DND-41 (cell line): Measurements from ENCODE around the gene BRMS1.

ENCODE experiments used
- ATAC-seq: fragments of 200-7000 bp; cut with Tn5 transposase; 3 replicates; pipeline ENCODE4 v1.9.1; 2021; ENCODE audit warnings: low read depth; ENCODE audit not compliant: insufficient read depth
- DNase-seq: peaks from one replicate; pipeline ENCODE4 v3.0.0-alpha.2; 2020
- H2AFZ ChIP-seq: 2 replicates; pipeline ENCODE4 v1.6.0; 2012; ENCODE audit warnings: low read depth, low read length
- H3K27ac ChIP-seq: 2 replicates; pipeline ENCODE4 v1.5.1; 2012; ENCODE audit warnings: low read length, inconsistent platforms
- H3K27me3 ChIP-seq: fragments of 200-600 bp; sonication (generic); 2 replicates; pipeline ENCODE4 v1.6.0; 2012; ENCODE audit warnings: low read length, mild to moderate bottlenecking, inconsistent platforms; ENCODE audit not compliant: insufficient read depth, poor library complexity
- H3K36me3 ChIP-seq: 2 replicates; pipeline ENCODE4 v1.5.1; 2012; ENCODE audit warnings: low read length, inconsistent platforms; ENCODE audit not compliant: insufficient read depth
- H3K4me1 ChIP-seq: 2 replicates; pipeline ENCODE4 v1.5.1; 2012; ENCODE audit warnings: mild to moderate bottlenecking, low read length; ENCODE audit not compliant: insufficient read depth
- H3K4me2 ChIP-seq: 2 replicates; pipeline ENCODE4 v1.6.0; 2012; ENCODE audit warnings: mild to moderate bottlenecking, moderate library complexity, low read length, inconsistent platforms; ENCODE audit not compliant: insufficient read depth
- H3K4me3 ChIP-seq, 2 experiments: fragments of 200-600 bp in 1 of 2; shearing (Covaris generic) in 1 of 2; 2 replicates each; pipeline ENCODE4 v1.5.1; 2012 to 2016; ENCODE audit warnings: inconsistent platforms in 2 of 2, low read length in 2 of 2, mild to moderate bottlenecking in 2 of 2, low read depth in 1 of 2, moderate library complexity in 1 of 2
- H3K79me2 ChIP-seq: 2 replicates; pipeline ENCODE4 v1.6.0; 2012; ENCODE audit warnings: low read length, inconsistent platforms; ENCODE audit not compliant: insufficient read depth
- H3K9ac ChIP-seq: 2 replicates; pipeline ENCODE4 v1.6.0; 2012; ENCODE audit warnings: low read depth, mild to moderate bottlenecking, inconsistent platforms, low read length, moderate library complexity
- H3K9me3 ChIP-seq: 2 replicates; pipeline ENCODE4 v1.5.1; 2012; ENCODE audit warnings: low read length, moderate library complexity, mild to moderate bottlenecking, inconsistent platforms; ENCODE audit not compliant: insufficient read depth, severe bottlenecking
- H4K20me1 ChIP-seq: 2 replicates; pipeline ENCODE4 v1.6.0; 2012; ENCODE audit warnings: low read length; ENCODE audit not compliant: insufficient read depth
- CTCF ChIP-seq: IDR thresholded peaks from 2 replicates; pipeline ENCODE4 v1.5.1; 2012; ENCODE audit warnings: borderline replicate concordance, low read length, moderate library complexity, mild to moderate bottlenecking; ENCODE audit not compliant: poor library complexity, severe bottlenecking; ENCODE audit errors: extremely low read depth
- EZH2 ChIP-seq: IDR thresholded peaks from 3 replicates; pipeline ENCODE4 v1.6.1; 2012; ENCODE audit warnings: borderline replicate concordance, low read depth, mild to moderate bottlenecking, moderate library complexity, low read length, inconsistent platforms; ENCODE audit not compliant: severe bottlenecking

Gene BRMS1

GRCh38 chr11:66334605-66335442 is 10.1 kb downstream of the BRMS1 start:
- Histone ChIP-seq H3K9ac (no peak overlapping the region), H3K4me1 (no peaks in the 10 kb centered on the region), H3K4me2 (no peak overlapping the region), H3K27me3 (no peaks in the 10 kb centered on the region), H4K20me1 (peaks cover 11% of the 10 kb centered on the region; the same call in 1 of the 2 replicates), H2AFZ (no peak overlapping the region), H3K79me2 (no peaks in the 10 kb centered on the region), H3K36me3 (peaks cover 31% of the 10 kb centered on the region), H3K9me3 (no peaks in the 10 kb centered on the region), H3K27ac (no peak overlapping the region), H3K4me3 (no peak overlapping the region)
- ATAC-seq: no peak
- DNase-seq: no peak
- TF ChIP-seq CTCF: no peak
- TF ChIP-seq EZH2: no peak

- no peak for ATAC-seq
- H3K4me2 ChIP-seq: no peak overlapping the region
- no peak overlapping the region for H3K9ac ChIP-seq
- H3K4me1 ChIP-seq: no peaks in the 10 kb centered on the region
- no peaks in the 10 kb centered on the region for H3K9me3 ChIP-seq
- H3K4me3 ChIP-seq: no peak overlapping the region
- H2AFZ ChIP-seq: no peak overlapping the region
- H3K36me3 ChIP-seq: peaks cover 24% of the 10 kb centered on the region
- peaks cover 11% of the 10 kb centered on the region; the same call in 1 of the 2 replicates for H4K20me1 ChIP-seq
- H3K27me3 ChIP-seq: no peaks in the 10 kb centered on the region
- no peaks in the 10 kb centered on the region for H3K79me2 ChIP-seq
- DNase-seq: no peak
- H3K27ac ChIP-seq: no peak overlapping the region
- no peak for TF ChIP-seq EZH2
- no peak for TF ChIP-seq CTCF
Measured at GRCh38 chr11:66333896-66334604, 10.9 kb downstream of the BRMS1 start.

GRCh38 chr11:66333220-66333877 is 11.6 kb downstream of the BRMS1 start:
- ATAC-seq: no peak
- Histone ChIP-seq H3K27ac (no peak overlapping the region), H3K27me3 (no peaks in the 10 kb centered on the region)

More at GRCh38 chr11:66333220-66333877, 11.6 kb downstream of the BRMS1 start:
- Histone ChIP-seq H3K4me2 (no peak overlapping the region), H3K36me3 (peaks cover 17% of the 10 kb centered on the region), H3K9ac (no peak overlapping the region), H3K79me2 (no peaks in the 10 kb centered on the region), H3K9me3 (no peaks in the 10 kb centered on the region), H3K4me1 (peaks cover 4% of the 10 kb centered on the region), H3K4me3 (no peak overlapping the region), H4K20me1 (peaks cover 6% of the 10 kb centered on the region; the same call in 1 of the 2 replicates), H2AFZ (no peak overlapping the region)
- TF ChIP-seq EZH2: no peak
- no peak for TF ChIP-seq CTCF
- DNase-seq: no peak
